Smooth muscle cell (in vitro differentiated cells): Measurements from ENCODE around the gene NKAIN2. TPM values are rescaled to one million over a fixed set of nuclear protein-coding genes. Genes with fewer than 3 reads are reported as not detected.
A peak's percentile ranks its signal among the peaks of the same experiment; 100 is the strongest.

Experiments
- DNase-seq: peaks from one replicate; lab custom pipeline; 2025; ENCODE audit not compliant: unreplicated experiment; lab: John Stamatoyannopoulos, UW
- H2AFZ ChIP-seq: fragments of 200-600 bp; sonication (generic); 2 replicates; pipeline ENCODE4 v1.6.0; 2016; ENCODE audit warnings: antibody characterized with exemption, low read depth, mild to moderate bottlenecking
- H3F3A ChIP-seq: fragments of 200-600 bp; sonication (generic); 2 replicates; pipeline ENCODE4 v1.6.0; 2017; ENCODE audit warnings: antibody characterized with exemption, low read depth
- H3K27ac ChIP-seq: fragments of 200-600 bp; sonication (generic); 2 replicates; pipeline ENCODE4 v1.5.1; 2016; ENCODE audit warnings: low read depth, mild to moderate bottlenecking
- H3K27me3 ChIP-seq: fragments of 200-600 bp; sonication (generic); 2 replicates; pipeline ENCODE4 v1.6.1; 2016; ENCODE audit warnings: low read depth, mild to moderate bottlenecking
- H3K36me3 ChIP-seq: fragments of 200-600 bp; sonication (generic); 2 replicates; pipeline ENCODE4 v1.5.1; 2016; ENCODE audit warnings: low read depth
- H3K4me1 ChIP-seq: fragments of 200-600 bp; sonication (generic); 2 replicates; pipeline ENCODE4 v1.5.1; 2016; ENCODE audit warnings: low read depth
- H3K4me2 ChIP-seq: fragments of 200-600 bp; sonication (generic); 2 replicates; pipeline ENCODE4 v1.6.0; 2016; ENCODE audit warnings: mild to moderate bottlenecking
- H3K4me3 ChIP-seq: fragments of 200-600 bp; sonication (generic); 2 replicates; pipeline ENCODE4 v1.5.1; 2016; ENCODE audit warnings: mild to moderate bottlenecking
- H3K79me2 ChIP-seq: fragments of 200-600 bp; sonication (generic); 2 replicates; pipeline ENCODE4 v1.6.0; 2016; ENCODE audit warnings: low read depth, mild to moderate bottlenecking
- H3K9ac ChIP-seq: fragments of 200-600 bp; sonication (generic); 2 replicates; pipeline ENCODE4 v1.6.0; 2016; ENCODE audit warnings: low read depth
- H3K9me3 ChIP-seq: fragments of 200-600 bp; sonication (generic); replicated peaks from 2 replicates; pipeline ENCODE4 v1.5.1; 2016; ENCODE audit warnings: low read depth
- H4K20me1 ChIP-seq: fragments of 200-600 bp; sonication (generic); 2 replicates; pipeline ENCODE4 v1.6.0; 2016; ENCODE audit warnings: low read depth
- CTCF ChIP-seq: fragments of 200-600 bp; sonication (generic); IDR thresholded peaks from 2 replicates; pipeline ENCODE4 v1.5.1; 2017; ENCODE audit warnings: borderline replicate concordance, mild to moderate bottlenecking, antibody characterized with exemption; ENCODE audit not compliant: insufficient read depth, poor library complexity, severe bottlenecking
- WGBS: methylation state at CpG from one replicate; pipeline ENCODE4 v1.1.7; 2016; ENCODE audit warnings: low lambda C conversion rate; 5-methylcytosine and 5-hydroxymethylcytosine counted together
- polyA plus RNA-seq: library from polyadenylated mRNA; unstranded; fragments of >200 nt; fragmentation: Nextera tagmentation; extraction: Ambion mirVana; gene quantifications from 2 replicates; pipeline ENCODE4 v1.2.1, GENCODE V29; 2016
- total RNA-seq: library from RNA; depleted of rRNA; stranded (reverse); fragments of >200 nt; gene quantifications from 2 replicates; pipeline ENCODE4 v1.2.3, GENCODE V29; 2014

The NKAIN2 gene
- total and polyA plus RNA-seq, 2 experiments from 2014 or later = 0.09 TPM; not detected in 1

- DNase-seq = no peak
- no peaks in the 10 kb centered on the region for H3K79me2 ChIP-seq
- no peak overlapping the region for H3K4me3 ChIP-seq
- no peak overlapping the region for H3K4me2 ChIP-seq
- H4K20me1 ChIP-seq = no peaks in the 10 kb centered on the region
- no peak overlapping the region for H2AFZ ChIP-seq
- no peaks in the 10 kb centered on the region for H3K4me1 ChIP-seq
- H3F3A ChIP-seq = no peaks in the 10 kb centered on the region
- no peaks in the 10 kb centered on the region for H3K9me3 ChIP-seq
- no peaks in the 10 kb centered on the region for H3K36me3 ChIP-seq
- H3K27ac ChIP-seq = no peak overlapping the region
- peaks cover 3% of the 10 kb centered on the region for H3K27me3 ChIP-seq
- TF ChIP-seq CTCF = no peak
- H3K9ac ChIP-seq = no peak overlapping the region
- WGBS = 92% methylated on average over 2 of the region's 2 CpGs
Measured at GRCh38 chr6:123821112-123821511, 17.4 kb downstream of the NKAIN2 start.

DNA sequence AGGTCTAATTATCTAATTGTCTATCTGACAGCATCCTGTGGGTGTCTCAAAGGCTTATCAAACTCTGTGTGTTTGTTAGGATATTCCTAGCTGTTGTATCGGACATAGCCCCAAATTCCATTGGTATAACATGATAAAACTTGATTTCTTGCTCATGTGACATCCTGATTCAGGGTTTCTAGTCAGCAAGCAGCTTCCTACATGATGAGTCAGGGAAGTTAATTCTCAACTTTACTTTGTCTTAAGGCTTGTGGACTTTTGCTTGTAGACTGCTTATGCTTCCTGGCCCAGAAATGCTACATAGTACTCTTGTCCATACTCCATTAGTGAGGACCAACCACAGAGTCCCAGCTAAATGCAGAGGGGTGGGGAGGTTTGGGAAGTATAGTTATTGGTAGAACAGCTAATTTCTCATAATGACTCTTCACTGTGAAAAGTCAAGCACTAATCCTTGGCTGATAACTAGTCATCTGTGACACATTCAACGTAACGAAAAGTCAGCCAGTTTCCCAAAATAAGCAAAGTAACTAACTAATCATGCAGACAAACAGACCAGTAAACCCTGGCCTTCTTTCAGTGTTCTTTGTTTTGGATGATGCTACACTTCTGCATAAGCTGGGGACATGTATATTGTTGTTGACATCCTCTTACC lies 25.8 kb downstream of the NKAIN2 start:
- H2AFZ ChIP-seq = no peak overlapping the region
- WGBS = 9% methylated on average over 3 of the region's 3 CpGs
- no peak for DNase-seq
- no peak overlapping the region for H3K4me3 ChIP-seq
- peaks cover 11% of the 10 kb centered on the region for H3K4me1 ChIP-seq
- H3K9me3 ChIP-seq = no peaks in the 10 kb centered on the region
- H3K27ac ChIP-seq = peak overlapping the region; percentile 35
- no peaks in the 10 kb centered on the region for H3K79me2 ChIP-seq
- H3K9ac ChIP-seq = no peak overlapping the region
- no peaks in the 10 kb centered on the region for H4K20me1 ChIP-seq
- TF ChIP-seq CTCF = no peak
- H3F3A ChIP-seq = no peaks in the 10 kb centered on the region
- H3K36me3 ChIP-seq = no peaks in the 10 kb centered on the region
- H3K27me3 ChIP-seq = peaks cover 15% of the 10 kb centered on the region
- H3K4me2 ChIP-seq = peak overlapping the region; percentile 24

DNA sequence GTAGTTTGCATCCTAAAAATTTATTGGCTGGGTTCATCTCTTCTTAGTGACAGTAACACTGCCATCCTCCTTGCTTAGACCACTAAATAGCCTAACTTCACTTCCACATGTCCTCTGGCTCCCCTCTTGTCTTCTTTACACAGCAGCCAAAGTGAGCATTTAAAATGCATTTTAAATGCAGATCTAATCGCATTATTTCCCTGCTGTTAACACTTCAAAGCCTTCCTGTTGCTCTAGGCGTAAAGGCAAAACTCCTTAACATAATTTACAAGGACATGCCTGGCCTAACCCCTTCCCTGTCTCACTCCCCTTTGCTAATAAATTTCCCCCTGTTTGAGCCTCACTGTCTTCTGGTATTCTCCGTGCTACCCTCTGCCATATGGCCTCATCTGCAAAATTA lies 26.5 kb downstream of the NKAIN2 start:
- H3K27me3 ChIP-seq = peaks cover 15% of the 10 kb centered on the region
- TF ChIP-seq CTCF = no peak
- H3K9me3 ChIP-seq = no peaks in the 10 kb centered on the region
- peak overlapping the region; percentile 35 for H3K27ac ChIP-seq
- no peak overlapping the region for H3K4me3 ChIP-seq
- H3K9ac ChIP-seq = no peak overlapping the region
- no peaks in the 10 kb centered on the region for H4K20me1 ChIP-seq
- WGBS = 9% methylated on average over 3 of the region's 3 CpGs
- no peaks in the 10 kb centered on the region for H3K36me3 ChIP-seq
- H3F3A ChIP-seq = no peaks in the 10 kb centered on the region
- peaks cover 11% of the 10 kb centered on the region for H3K4me1 ChIP-seq
- peak overlapping the region; percentile 35 for H2AFZ ChIP-seq
- H3K79me2 ChIP-seq = no peaks in the 10 kb centered on the region
- H3K4me2 ChIP-seq = peak overlapping the region; percentile 24
- DNase-seq = no peak
